ENCODE data around the gene RMND5A.

The RMND5A gene

GRCh38 chr2:86800856-86801567 is 80.9 kb downstream of the RMND5A start:
- DNase-seq, result no peak

DNA sequence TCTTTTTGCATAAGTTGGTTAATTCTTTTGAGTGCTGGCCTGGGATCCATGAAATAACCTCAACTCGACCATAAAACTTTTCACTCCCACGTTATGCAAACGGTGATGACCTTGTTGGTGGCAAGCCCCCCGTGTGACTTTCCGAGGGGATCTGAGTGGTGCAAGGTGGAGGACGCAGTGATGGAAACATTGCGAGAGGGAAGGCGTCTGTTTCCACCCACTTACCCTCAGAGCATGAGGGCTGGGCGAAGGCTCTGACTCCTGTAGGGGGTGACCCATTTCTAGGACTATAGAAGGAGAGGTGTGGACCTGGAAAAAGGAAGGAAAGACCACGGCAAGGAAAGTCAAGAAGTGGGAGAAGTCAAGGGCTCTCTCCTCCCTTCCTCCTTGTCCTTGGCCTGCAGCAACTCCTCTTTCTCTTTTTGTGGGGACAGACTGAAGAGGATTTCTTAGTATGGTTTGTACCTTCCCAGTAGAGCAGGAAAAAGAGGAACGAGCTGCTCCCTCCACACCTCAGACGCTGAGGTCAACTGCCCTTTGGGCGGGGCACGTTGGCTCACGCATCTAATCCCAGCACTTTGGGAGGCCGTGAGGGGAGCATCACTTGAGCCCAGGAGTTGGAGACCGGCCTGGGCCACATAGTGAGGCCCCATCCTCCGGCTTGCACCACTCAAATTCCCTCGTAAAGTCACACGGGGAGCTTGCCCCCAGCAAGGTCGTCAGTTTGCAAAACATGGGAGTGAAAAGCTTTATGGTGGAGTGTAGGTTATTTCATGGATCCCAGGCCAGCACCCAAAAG is 86.2 kb downstream of the RMND5A start:
- DNase-seq, result no peak

DNA sequence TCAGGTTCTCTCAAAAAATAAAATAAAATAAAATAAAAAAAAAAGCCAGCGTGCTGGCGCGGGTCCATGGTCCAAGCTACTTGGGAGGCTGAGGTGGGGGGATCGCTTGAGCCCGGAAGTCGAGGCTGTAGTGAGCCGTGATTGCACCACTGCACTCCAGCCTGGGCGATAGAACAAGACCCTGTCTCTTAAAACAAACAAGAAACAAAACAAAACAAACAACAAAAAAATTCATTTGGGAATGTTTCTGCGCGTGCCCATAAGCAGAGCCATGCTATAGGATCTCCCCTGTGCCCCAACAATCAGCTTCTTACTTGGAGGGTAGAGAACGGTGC is 87.0 kb downstream of the RMND5A start:
- DNase-seq, result no peak

GRCh38 chr2:86807468-86808275 is 87.6 kb downstream of the RMND5A start:
- no peak for DNase-seq

GRCh38 chr2:86808315-86809161 is 88.4 kb downstream of the RMND5A start:
- DNase-seq, result peak; percentile 90

GRCh38 chr2:86809481-86810121 is 89.5 kb downstream of the RMND5A start:
- DNase-seq, result no peak

DNA sequence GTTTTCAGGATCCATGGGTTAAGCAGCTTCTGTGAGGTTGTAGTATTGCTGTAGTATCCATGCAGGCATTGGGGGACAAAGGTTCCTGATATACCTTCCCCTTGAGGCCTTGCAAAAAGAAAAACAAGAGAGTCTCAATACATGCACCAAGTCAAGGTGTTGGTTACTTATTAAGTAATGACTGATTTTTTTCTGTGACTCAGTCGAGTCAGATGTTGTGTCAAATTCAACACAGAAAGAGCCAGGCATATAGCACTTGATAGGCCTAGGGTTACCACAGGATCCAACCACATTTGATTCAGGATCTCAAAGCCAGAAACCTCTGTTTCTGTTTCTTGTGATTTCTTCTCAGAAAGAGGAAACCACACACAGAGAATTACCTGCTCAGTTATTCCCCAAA is 95.5 kb downstream of the RMND5A start:
- DNase-seq, result no peak

GRCh38 chr2:86818114-86818801 is 98.2 kb downstream of the RMND5A start:
- DNase-seq, result no peak

DNA sequence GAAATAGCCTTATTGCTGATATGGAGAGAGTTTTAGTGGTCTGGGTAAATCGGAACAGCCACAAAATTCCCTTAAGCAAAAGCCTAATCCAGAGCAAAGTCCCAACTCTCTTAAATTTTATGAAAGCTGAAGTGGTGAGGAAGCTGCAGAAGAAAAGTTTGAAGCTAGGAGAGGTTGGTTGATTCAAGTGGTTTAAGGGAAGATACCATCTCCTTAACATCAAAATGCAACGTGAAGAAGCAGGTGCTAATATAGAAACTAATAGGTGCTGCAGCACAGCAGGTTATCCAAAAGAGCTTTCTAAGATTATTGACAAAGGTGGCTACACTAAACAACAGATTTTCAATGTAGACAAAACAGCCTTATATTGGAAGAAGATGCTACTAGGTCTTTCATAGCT is 98.9 kb downstream of the RMND5A start:
- no peak for DNase-seq

GRCh38 chr2:86821306-86821705 is 101.2 kb downstream of the RMND5A start:
- no peak for DNase-seq

- no peak for DNase-seq
Measured at GRCh38 chr2:86821842-86822241, 101.8 kb downstream of the RMND5A start.

- no peak for DNase-seq
Measured at GRCh38 chr2:86822668-86823345, 102.7 kb downstream of the RMND5A start.

DNA sequence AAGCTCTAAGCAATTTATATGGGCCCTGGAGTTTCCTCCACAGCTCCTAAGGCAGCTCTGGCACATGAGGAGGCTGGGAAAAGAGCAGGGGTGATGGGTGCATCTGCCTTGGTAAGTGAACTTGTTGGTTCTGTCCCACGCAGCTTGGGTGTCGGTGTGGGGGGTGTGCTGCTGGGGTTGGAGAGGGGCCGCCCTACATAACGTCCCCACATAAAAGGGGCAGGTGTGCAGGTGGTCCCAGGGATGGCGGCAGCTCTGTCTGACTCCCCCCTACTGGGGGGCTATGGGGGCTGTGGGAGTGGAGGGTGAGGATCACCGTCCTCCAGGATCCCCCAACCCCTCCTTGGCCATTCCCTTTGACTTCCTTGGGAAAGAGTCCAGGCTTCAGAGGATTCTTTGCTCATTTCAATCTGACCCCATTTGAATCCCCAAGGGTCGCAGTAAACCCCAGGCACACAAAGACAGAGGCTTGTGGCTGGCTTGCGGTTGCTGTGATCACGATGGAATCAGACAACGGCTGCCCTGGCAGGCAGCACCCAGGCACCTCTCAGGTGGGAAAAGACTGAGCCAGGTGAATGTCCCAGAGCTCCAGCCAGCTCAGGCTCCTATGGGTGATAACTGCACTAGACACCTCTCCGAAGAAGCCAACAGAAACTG is 105.1 kb downstream of the RMND5A start:
- DNase-seq, result no peak

DNA sequence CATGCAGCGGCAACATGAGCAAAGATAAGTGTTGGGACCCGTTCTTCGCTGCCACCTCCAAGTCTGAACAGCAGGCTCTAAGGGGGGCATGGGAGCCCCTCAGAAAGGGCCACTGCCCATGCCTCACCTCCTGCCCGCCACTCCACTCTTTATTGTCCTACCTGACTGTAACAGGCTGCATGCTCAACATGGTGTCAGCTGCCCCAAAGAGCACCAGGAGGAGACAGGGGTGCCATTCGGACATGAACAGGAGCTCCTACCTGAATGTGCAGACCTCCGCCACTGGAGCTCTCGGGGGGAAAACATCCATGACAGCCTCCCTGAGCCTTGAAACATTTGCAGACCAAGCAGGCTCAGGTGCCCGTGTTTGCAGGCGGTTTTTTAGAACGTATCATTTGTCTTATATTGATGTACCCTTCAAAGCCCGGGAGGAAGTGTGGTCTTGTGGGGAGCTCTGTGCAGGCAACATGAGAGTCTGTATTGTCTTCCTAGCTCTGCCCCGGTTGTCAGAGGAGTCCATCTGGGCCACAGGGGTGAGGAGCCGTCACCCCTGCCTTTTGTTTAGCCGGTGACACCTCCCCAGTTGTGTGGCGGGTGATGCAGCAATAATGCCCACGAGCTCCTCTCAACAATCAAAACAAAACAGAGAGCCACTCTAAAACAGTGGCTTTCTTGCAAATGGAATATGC is 105.7 kb downstream of the RMND5A start:
- peak; percentile 59 for DNase-seq

DNA sequence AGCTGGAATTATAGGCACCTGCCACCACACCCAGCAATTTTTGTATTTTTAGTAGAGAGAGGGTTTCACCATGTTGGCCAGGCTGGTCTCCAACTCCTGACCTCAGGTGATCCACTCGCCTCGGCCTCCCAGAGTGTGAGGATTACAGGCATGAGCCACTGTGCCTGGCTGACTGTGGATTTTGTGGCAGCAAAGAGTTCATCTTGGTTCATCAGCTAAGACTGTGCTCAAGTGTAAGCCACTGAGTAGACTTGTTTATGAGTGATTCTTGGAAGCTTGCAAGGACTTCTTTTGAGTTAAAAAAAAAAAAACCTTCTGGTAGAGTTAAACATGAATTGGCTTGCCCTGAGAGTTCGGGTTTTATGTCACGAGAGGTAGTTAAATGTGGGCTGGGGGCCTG is 106.9 kb downstream of the RMND5A start:
- DNase-seq, result no peak
